Nephron progenitor cell (in vitro differentiated cells): Measurements from ENCODE around the gene CHAT.

Source experiments
- DNase-seq: peaks from one replicate; pipeline ENCODE4 v3.0.0; 2021
- H3K27ac Mint-ChIP-seq: 2 replicates; pipeline ENCODE4 v1.8.0; 2021; ENCODE audit warnings: mild to moderate bottlenecking, moderate library complexity, mixed read lengths
- H3K27me3 Mint-ChIP-seq: 2 replicates; pipeline ENCODE4 v1.8.0; 2021; ENCODE audit warnings: mild to moderate bottlenecking, low read depth, mixed read lengths; ENCODE audit not compliant: poor library complexity
- H3K36me3 Mint-ChIP-seq: 2 replicates; pipeline ENCODE4 v1.8.0; 2021; ENCODE audit warnings: low read depth, mixed read lengths
- H3K4me1 Mint-ChIP-seq: 2 replicates; pipeline ENCODE4 v1.8.0; 2021; ENCODE audit warnings: mixed read lengths
- H3K4me3 Mint-ChIP-seq: 2 replicates; pipeline ENCODE4 v1.8.0; 2021; ENCODE audit warnings: mild to moderate bottlenecking, moderate library complexity, mixed read lengths
- H3K9me3 Mint-ChIP-seq: 2 replicates; pipeline ENCODE4 v1.8.0; 2021; ENCODE audit warnings: mild to moderate bottlenecking, moderate library complexity, mixed read lengths
- CTCF ChIP-seq: fragments of 200-600 bp; sonication (generic); IDR thresholded peaks from 2 replicates; pipeline ENCODE4 v1.5.0; 2021; ENCODE audit warnings: antibody characterized with exemption

Gene CHAT

GRCh38 chr10:49572594-49573114 lies 41.2 kb upstream of the CHAT start:
- Mint-ChIP-seq H3K27ac (no peak overlapping the region), H3K4me1 (no peaks in the 10 kb centered on the region), H3K4me3 (no peak overlapping the region)

GRCh38 chr10:49575489-49576072 lies 38.3 kb upstream of the CHAT start:
- Mint-ChIP-seq H3K27me3 (peaks cover 29% of the 10 kb centered on the region), H3K4me3 (no peak overlapping the region), H3K4me1 (no peaks in the 10 kb centered on the region), H3K9me3 (no peaks in the 10 kb centered on the region), H3K36me3 (no peaks in the 10 kb centered on the region), H3K27ac (no peak overlapping the region)
- no peak for TF ChIP-seq CTCF
- DNase-seq, result no peak

More at GRCh38 chr10:49572594-49573114, 41.2 kb upstream of the CHAT start:
- peaks cover 52% of the 10 kb centered on the region for H3K27me3 Mint-ChIP-seq
- no peak for TF ChIP-seq CTCF
- peaks cover 23% of the 10 kb centered on the region for H3K9me3 Mint-ChIP-seq
- no peaks in the 10 kb centered on the region for H3K36me3 Mint-ChIP-seq
- no peak for DNase-seq

DNA sequence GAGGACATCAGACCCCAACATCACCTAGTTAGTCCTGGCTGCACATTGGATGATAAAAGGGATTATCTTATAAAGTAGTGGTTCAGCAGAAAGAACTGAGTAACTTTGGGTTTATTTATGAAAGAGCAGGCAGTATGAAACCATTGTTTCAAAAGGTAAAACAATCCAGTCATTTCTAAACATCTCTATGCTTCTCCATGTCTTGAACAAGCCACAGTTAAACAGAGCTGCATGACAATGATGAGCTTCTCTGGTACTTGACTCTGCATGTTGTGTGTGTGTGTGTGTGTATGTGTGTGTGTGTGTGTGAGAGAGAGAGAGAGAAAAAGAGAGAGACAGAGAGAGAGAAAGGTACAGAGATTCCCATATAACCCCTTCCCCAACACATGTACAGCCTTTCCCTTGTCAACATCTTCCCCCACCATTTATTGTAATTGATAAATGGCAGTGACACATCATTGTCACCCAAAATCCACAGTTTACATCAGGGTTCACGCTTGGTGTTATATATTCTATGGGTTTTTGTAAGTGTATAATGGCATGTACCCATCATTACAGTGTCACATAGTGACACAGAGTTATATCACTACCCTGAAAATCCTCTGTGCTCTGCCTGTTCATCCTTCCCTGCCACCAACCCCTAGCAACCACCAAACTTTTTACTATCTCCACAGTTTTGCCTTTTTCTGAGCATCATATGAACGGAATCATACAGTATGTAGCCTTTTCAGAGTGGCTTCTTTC lies 36.5 kb upstream of the CHAT start:
- H3K27me3 Mint-ChIP-seq, result peaks cover 23% of the 10 kb centered on the region
- H3K4me3 Mint-ChIP-seq, result no peak overlapping the region
- no peaks in the 10 kb centered on the region for H3K4me1 Mint-ChIP-seq
- DNase-seq, result no peak
- no peaks in the 10 kb centered on the region for H3K9me3 Mint-ChIP-seq
- TF ChIP-seq CTCF, result no peak
- no peak overlapping the region for H3K27ac Mint-ChIP-seq
- no peaks in the 10 kb centered on the region for H3K36me3 Mint-ChIP-seq

- peaks cover 29% of the 10 kb centered on the region for H3K27me3 Mint-ChIP-seq
- no peak for TF ChIP-seq CTCF
Observed at GRCh38 chr10:49578392-49578791, 35.4 kb upstream of the CHAT start.

GRCh38 chr10:49579621-49580020 lies 34.2 kb upstream of the CHAT start:
- H3K27ac Mint-ChIP-seq, result no peak overlapping the region
- H3K4me1 Mint-ChIP-seq, result no peaks in the 10 kb centered on the region
- no peak for DNase-seq
- H3K9me3 Mint-ChIP-seq, result no peaks in the 10 kb centered on the region
- H3K4me3 Mint-ChIP-seq, result no peak overlapping the region
- H3K36me3 Mint-ChIP-seq, result no peaks in the 10 kb centered on the region
- TF ChIP-seq CTCF, result no peak
- peaks cover 36% of the 10 kb centered on the region for H3K27me3 Mint-ChIP-seq

More at GRCh38 chr10:49578392-49578791, 35.4 kb upstream of the CHAT start:
- Mint-ChIP-seq H3K9me3 (no peaks in the 10 kb centered on the region), H3K4me1 (no peaks in the 10 kb centered on the region), H3K36me3 (no peaks in the 10 kb centered on the region), H3K27ac (no peak overlapping the region), H3K4me3 (no peak overlapping the region)
- DNase-seq, result no peak

GRCh38 chr10:49585387-49585786 lies 28.4 kb upstream of the CHAT start:
- H3K27ac Mint-ChIP-seq, result no peak overlapping the region
- H3K36me3 Mint-ChIP-seq, result no peaks in the 10 kb centered on the region
- no peaks in the 10 kb centered on the region for H3K9me3 Mint-ChIP-seq
- peaks cover 37% of the 10 kb centered on the region for H3K27me3 Mint-ChIP-seq
- TF ChIP-seq CTCF, result no peak
- no peak for DNase-seq
- no peaks in the 10 kb centered on the region for H3K4me1 Mint-ChIP-seq
- H3K4me3 Mint-ChIP-seq, result no peak overlapping the region
